HFF-Myc (cell line): ENCODE measurements around the gene TMEM50B.
"Not testable (repeated sequence)": the region's sequence is repeated elsewhere in the genome, so short reads cannot be mapped to it uniquely, and the experiment has no call there.

ENCODE experiments used
- DNase-seq: peaks from one replicate; pipeline ENCODE4 v3.0.0-alpha.2; 2011; ENCODE audit warnings: low read depth; ENCODE audit errors: extremely low read depth
- H3K4me3 ChIP-seq: replicated peaks from 2 replicates; pipeline ENCODE4 v1.5.1; 2011; ENCODE audit warnings: low read depth, mild to moderate bottlenecking, control low read depth, low read length
- CTCF ChIP-seq: IDR thresholded peaks from 2 replicates; pipeline ENCODE4 v1.5.1; 2012; ENCODE audit warnings: mild to moderate bottlenecking, low read depth, low read length, control low read depth; ENCODE audit errors: missing control alignments

TMEM50B gene

GRCh38 chr21:33421713-33422393, 57.9 kb downstream of the TMEM50B start:
- TF ChIP-seq CTCF, result no peak

GRCh38 chr21:33419538-33420123, 60.1 kb downstream of the TMEM50B start:
- TF ChIP-seq CTCF, result no peak
- DNase-seq, result no peak
- no peak overlapping the region for H3K4me3 ChIP-seq

More at GRCh38 chr21:33421713-33422393, 57.9 kb downstream of the TMEM50B start:
- H3K4me3 ChIP-seq, result no peak overlapping the region
- no peak for DNase-seq

GRCh38 chr21:33418691-33419090, 61.1 kb downstream of the TMEM50B start:
- no peak for DNase-seq
- H3K4me3 ChIP-seq, result no peak overlapping the region
- TF ChIP-seq CTCF, result no peak

- TF ChIP-seq CTCF, result no peak
- no peak overlapping the region for H3K4me3 ChIP-seq
- DNase-seq, result no peak
These were observed 64.8 kb downstream of the TMEM50B start for GRCh38 chr21:33414926-33415325.

- TF ChIP-seq CTCF, result no peak
- no peak overlapping the region for H3K4me3 ChIP-seq
- DNase-seq, result no peak
These were observed 65.7 kb downstream of the TMEM50B start for GRCh38 chr21:33414068-33414467.

GRCh38 chr21:33412832-33413519, 66.8 kb downstream of the TMEM50B start:
- TF ChIP-seq CTCF, result no peak
- H3K4me3 ChIP-seq, result no peak overlapping the region
- no peak for DNase-seq

- H3K4me3 ChIP-seq, DNase-seq: not testable (repeated sequence)
These were observed 67.3 kb downstream of the TMEM50B start for GRCh38 chr21:33412439-33412831.
